MM.1S (cell line): ENCODE data around the gene AGK.
"Not testable (repeated sequence)": the region's sequence is repeated elsewhere in the genome, so short reads cannot be mapped to it uniquely, and the experiment has no call there.

ENCODE experiments used
- DNase-seq: peaks from one replicate; pipeline ENCODE4 v3.0.0-alpha.2; 2015
- H2AFZ ChIP-seq: fragments of 300-600 bp; sonication (generic); 2 replicates; pipeline ENCODE4 v1.6.0; 2016; ENCODE audit warnings: antibody characterized with exemption, low read length
- H3F3A ChIP-seq: fragments of 300-600 bp; sonication (generic); 2 replicates; pipeline ENCODE4 v1.6.1; 2016; ENCODE audit warnings: mild to moderate bottlenecking, antibody characterized with exemption, low read length, moderate library complexity, mixed read lengths; ENCODE audit not compliant: insufficient read depth
- H3K27ac ChIP-seq: fragments of 300-600 bp; sonication (generic); 2 replicates; pipeline ENCODE4 v1.5.1; 2016; ENCODE audit warnings: mild to moderate bottlenecking, low read length
- H3K27me3 ChIP-seq: fragments of 300-600 bp; sonication (generic); replicated peaks from 2 replicates; pipeline ENCODE4 v1.6.0; 2016; ENCODE audit warnings: low read length; ENCODE audit not compliant: insufficient read depth
- H3K36me3 ChIP-seq: fragments of 300-600 bp; sonication (generic); replicated peaks from 2 replicates; pipeline ENCODE4 v1.6.1; 2016; ENCODE audit warnings: mild to moderate bottlenecking, low read length, mixed read lengths; ENCODE audit not compliant: insufficient read depth
- H3K4me1 ChIP-seq: fragments of 300-600 bp; sonication (generic); 2 replicates; pipeline ENCODE4 v1.6.1; 2016; ENCODE audit warnings: low read length, mixed read lengths
- H3K4me2 ChIP-seq: fragments of 300-600 bp; sonication (generic); 2 replicates; pipeline ENCODE4 v1.6.0; 2016; ENCODE audit warnings: low read depth, low read length
- H3K4me3 ChIP-seq: fragments of 300-600 bp; sonication (generic); 2 replicates; pipeline ENCODE4 v1.5.1; 2016; ENCODE audit warnings: low read length, mixed read lengths
- H3K79me2 ChIP-seq: fragments of 300-600 bp; sonication (generic); 2 replicates; pipeline ENCODE4 v1.6.1; 2016; ENCODE audit warnings: mixed run types, low read length, mixed read lengths
- H3K9ac ChIP-seq: fragments of 300-600 bp; sonication (generic); 2 replicates; pipeline ENCODE4 v1.6.1; 2016; ENCODE audit warnings: low read length, mixed read lengths
- H3K9me2 ChIP-seq: fragments of 300-600 bp; sonication (generic); replicated peaks from 2 replicates; pipeline ENCODE4 v1.6.1; 2016; ENCODE audit warnings: mild to moderate bottlenecking, low read length, mixed read lengths; ENCODE audit not compliant: insufficient read depth
- H3K9me3 ChIP-seq: fragments of 300-600 bp; sonication (generic); replicated peaks from 2 replicates; pipeline ENCODE4 v1.6.1; 2016; ENCODE audit warnings: mild to moderate bottlenecking, low read length, mixed read lengths; ENCODE audit not compliant: insufficient read depth
- H4K20me1 ChIP-seq: fragments of 300-600 bp; sonication (generic); 2 replicates; pipeline ENCODE4 v1.6.1; 2016; ENCODE audit warnings: mild to moderate bottlenecking, low read length, moderate library complexity, mixed read lengths; ENCODE audit not compliant: insufficient read depth
- CTCF ChIP-seq: fragments of 300-600 bp; sonication (generic); IDR thresholded peaks from 2 replicates; pipeline ENCODE4 v1.5.1; 2016; ENCODE audit warnings: antibody characterized with exemption, low read length, mixed read lengths
- EZH2 ChIP-seq: fragments of 300-600 bp; sonication (generic); optimal IDR thresholded peaks from 2 replicates; pipeline ENCODE3; 2017; ENCODE audit warnings: low read depth, mild to moderate bottlenecking, antibody characterized with exemption, low read length, mixed read lengths
- EZH2phosphoT487 ChIP-seq: fragments of 300-600 bp; sonication (generic); IDR thresholded peaks from 2 replicates; pipeline ENCODE4 v1.6.1; 2018; ENCODE audit warnings: antibody characterized with exemption, low read length

Gene AGK

GRCh38 chr7:141686670-141687069 is 135.5 kb downstream of the AGK start:
- H2AFZ ChIP-seq = no peak overlapping the region
- no peaks in the 10 kb centered on the region for H3K4me1 ChIP-seq
- H3K9ac ChIP-seq = no peak overlapping the region
- H3K79me2 ChIP-seq = no peaks in the 10 kb centered on the region
- H3K4me2 ChIP-seq = no peak overlapping the region
- no peak for TF ChIP-seq EZH2phosphoT487
- TF ChIP-seq CTCF = no peak
- no peak for TF ChIP-seq EZH2
- H3K27me3 ChIP-seq = no peaks in the 10 kb centered on the region
- no peaks in the 10 kb centered on the region for H3K9me3 ChIP-seq
- no peak overlapping the region for H3K27ac ChIP-seq
- H4K20me1 ChIP-seq = no peaks in the 10 kb centered on the region
- no peak for DNase-seq
- no peak overlapping the region for H3K4me3 ChIP-seq
- no peaks in the 10 kb centered on the region for H3F3A ChIP-seq
- no peaks in the 10 kb centered on the region for H3K9me2 ChIP-seq
- H3K36me3 ChIP-seq = no peaks in the 10 kb centered on the region

GRCh38 chr7:141688043-141688442 is 136.8 kb downstream of the AGK start:
- Histone ChIP-seq H3K9me2 (no peaks in the 10 kb centered on the region), H3K36me3 (no peaks in the 10 kb centered on the region), H3K9ac (no peak overlapping the region), H3K27ac (no peak overlapping the region), H3F3A (no peaks in the 10 kb centered on the region), H4K20me1 (no peaks in the 10 kb centered on the region), H3K4me3 (no peak overlapping the region), H3K4me2 (no peak overlapping the region), H3K27me3 (no peaks in the 10 kb centered on the region), H2AFZ (no peak overlapping the region), H3K4me1 (no peaks in the 10 kb centered on the region), H3K79me2 (no peaks in the 10 kb centered on the region), H3K9me3 (no peaks in the 10 kb centered on the region)
- no peak for TF ChIP-seq EZH2phosphoT487
- no peak for TF ChIP-seq EZH2
- TF ChIP-seq CTCF = no peak
- no peak for DNase-seq

- not testable (repeated sequence) for H3K9me2 ChIP-seq, H3K27ac ChIP-seq, H3K9ac ChIP-seq, H2AFZ ChIP-seq, H3K9me3 ChIP-seq, H3K36me3 ChIP-seq, H3F3A ChIP-seq, H4K20me1 ChIP-seq, H3K27me3 ChIP-seq, H3K79me2 ChIP-seq, H3K4me2 ChIP-seq, DNase-seq, H3K4me3 ChIP-seq, H3K4me1 ChIP-seq
These were observed 138.0 kb downstream of the AGK start for GRCh38 chr7:141689072-141689825.

- no peak overlapping the region for H3K27ac ChIP-seq
- no peak overlapping the region for H2AFZ ChIP-seq
- no peak overlapping the region for H3K9ac ChIP-seq
- no peaks in the 10 kb centered on the region for H3K9me3 ChIP-seq
- no peaks in the 10 kb centered on the region for H3K36me3 ChIP-seq
- no peaks in the 10 kb centered on the region for H3K27me3 ChIP-seq
- no peaks in the 10 kb centered on the region for H3K9me2 ChIP-seq
- TF ChIP-seq EZH2phosphoT487 (no peak), CTCF (no peak), EZH2 (no peak)
- no peaks in the 10 kb centered on the region for H4K20me1 ChIP-seq
- no peak for DNase-seq
- no peaks in the 10 kb centered on the region for H3K79me2 ChIP-seq
- H3K4me1 ChIP-seq = no peaks in the 10 kb centered on the region
- no peak overlapping the region for H3K4me2 ChIP-seq
- no peaks in the 10 kb centered on the region for H3F3A ChIP-seq
- H3K4me3 ChIP-seq = no peak overlapping the region
These were observed 140.3 kb downstream of the AGK start for GRCh38 chr7:141691540-141691939.
